Measurements from ENCODE around the gene NGB. TPM values are rescaled to one million over a fixed set of nuclear protein-coding genes. Genes with fewer than 3 reads are reported as not detected.

Gene NGB
- polyA plus RNA-seq, 3 donors: not detected

GRCh38 chr14:77318006-77318553, 47.1 kb upstream of the NGB start:
- no peaks in the 10 kb centered on the region for H3K9me3 Mint-ChIP-seq
- H3K4me1 ChIP-seq (ENCODE audit: control insufficient read depth in 1 of 2, insufficient read depth in 2 of 2, low read length in 2 of 2): peaks cover 12 to 23% of the 10 kb centered on the region in 2 donors
- H3K4me3 Mint-ChIP-seq: no peak overlapping the region
- no peak overlapping the region for H3K4me2 ChIP-seq (replicated peaks; ENCODE audit: extremely low read depth, low read length, poor library complexity, severe bottlenecking)
- peaks cover 19% of the 10 kb centered on the region for H3K4me1 Mint-ChIP-seq
- H4K20me1 ChIP-seq (ENCODE audit: insufficient read depth, low read length): no peaks in the 10 kb centered on the region
- WGBS (ENCODE audit: insufficient coverage): no CpG with 5 or more reads among the region's 5 CpGs
- no peaks in the 10 kb centered on the region for H3K27me3 Mint-ChIP-seq (ENCODE audit: low read depth in 3 of 3)
- H3K9ac ChIP-seq (ENCODE audit: insufficient read depth, low read length, poor library complexity, severe bottlenecking): no peak overlapping the region
- no peak overlapping the region for H3K4me3 ChIP-seq (replicated peaks in 1 of 3; ENCODE audit: low read depth in 2 of 3, low read length in 3 of 3)
- H2AFZ ChIP-seq (ENCODE audit: insufficient read depth, low read depth, low read length, poor library complexity, severe bottlenecking): no peak overlapping the region
- no peaks in the 10 kb centered on the region for H3K36me3 ChIP-seq (replicated peaks in 1 of 2; ENCODE audit: control insufficient read depth in 1 of 2, insufficient read depth in 2 of 2, low read length in 2 of 2)
- no peak overlapping the region for H3K27ac ChIP-seq (ENCODE audit: low read depth in 1 of 2, low read length in 2 of 2)
- H3K36me3 Mint-ChIP-seq: no peaks in the 10 kb centered on the region
- H3K79me2 ChIP-seq (ENCODE audit: insufficient read depth, low read length): peaks cover 10% of the 10 kb centered on the region
- no peak for TF ChIP-seq CTCF (IDR thresholded peaks at IDR 0.05)
- no peaks in the 10 kb centered on the region for H3K27me3 ChIP-seq (ENCODE audit: control insufficient read depth in 2 of 2, insufficient read depth in 2 of 2, low read length in 2 of 2)
- H3K27ac Mint-ChIP-seq: no peak overlapping the region
- H3K9me3 ChIP-seq (replicated peaks in 1 of 2; ENCODE audit: control insufficient read depth in 1 of 2, insufficient read depth in 1 of 2, low read length in 2 of 2): no peaks in the 10 kb centered on the region
- intact Hi-C loops (cut with micrococcal nuclease): loop anchor here (5.0 kb wide), 2 partner anchors 166 to 221 kb away; partner anchors contain the start of gene CIPC (in 1 of the 2)
- no peak for DNase-seq

- peaks cover 5 to 13% of the 10 kb centered on the region in 2 donors for H3K4me1 ChIP-seq (ENCODE audit: control insufficient read depth in 1 of 2, insufficient read depth in 2 of 2, low read length in 2 of 2)
These were observed 45.9 kb upstream of the NGB start for GRCh38 chr14:77316872-77317301.

More at GRCh38 chr14:77316872-77317301, 45.9 kb upstream of the NGB start:
- Mint-ChIP-seq H3K27me3 (ENCODE audit: low read depth in 3 of 3) (no peaks in the 10 kb centered on the region), H3K9me3 (no peaks in the 10 kb centered on the region), H3K4me1 (peaks cover 8% of the 10 kb centered on the region), H3K4me3 (no peak overlapping the region), H3K36me3 (no peaks in the 10 kb centered on the region), H3K27ac (no peak overlapping the region)
- peaks cover 4% of the 10 kb centered on the region for H3K79me2 ChIP-seq (ENCODE audit: insufficient read depth, low read length)
- no peaks in the 10 kb centered on the region for H4K20me1 ChIP-seq (ENCODE audit: insufficient read depth, low read length)
- intact Hi-C loops (cut with micrococcal nuclease): loop anchor here (5.0 kb wide), 2 partner anchors 165 to 220 kb away; partner anchors contain the start of gene CIPC (in 1 of the 2)
- H3K9me3 ChIP-seq (replicated peaks in 1 of 2; ENCODE audit: control insufficient read depth in 1 of 2, insufficient read depth in 1 of 2, low read length in 2 of 2): no peaks in the 10 kb centered on the region
- no peak overlapping the region for H3K4me2 ChIP-seq (replicated peaks; ENCODE audit: extremely low read depth, low read length, poor library complexity, severe bottlenecking)
- no peak overlapping the region for H3K9ac ChIP-seq (ENCODE audit: insufficient read depth, low read length, poor library complexity, severe bottlenecking)
- H3K27me3 ChIP-seq (ENCODE audit: control insufficient read depth in 2 of 2, insufficient read depth in 2 of 2, low read length in 2 of 2): no peaks in the 10 kb centered on the region
- DNase-seq: no peak
- H3K27ac ChIP-seq (ENCODE audit: low read depth in 1 of 2, low read length in 2 of 2): no peak overlapping the region
- H2AFZ ChIP-seq (ENCODE audit: insufficient read depth, low read depth, low read length, poor library complexity, severe bottlenecking): no peak overlapping the region
- no peak for TF ChIP-seq CTCF (IDR thresholded peaks at IDR 0.05)
- H3K36me3 ChIP-seq (replicated peaks in 1 of 2; ENCODE audit: control insufficient read depth in 1 of 2, insufficient read depth in 2 of 2, low read length in 2 of 2): no peaks in the 10 kb centered on the region
- 83% methylated on average over 5 of the region's 5 CpGs for WGBS (ENCODE audit: insufficient coverage)
- no peak overlapping the region for H3K4me3 ChIP-seq (replicated peaks in 1 of 3; ENCODE audit: low read depth in 2 of 3, low read length in 3 of 3)
